GM12874 (cell line): ENCODE results near the gene PSD2.

Experiments
- TF ChIP-seq, protein P1 (sequence below): IDR thresholded peaks from 2 replicates; pipeline ENCODE4 v1.5.1; 2011; ENCODE audit warnings: low read depth, mild to moderate bottlenecking, control low read depth, low read length, moderate library complexity; ENCODE audit not compliant: insufficient read depth

Gene PSD2

DNA sequence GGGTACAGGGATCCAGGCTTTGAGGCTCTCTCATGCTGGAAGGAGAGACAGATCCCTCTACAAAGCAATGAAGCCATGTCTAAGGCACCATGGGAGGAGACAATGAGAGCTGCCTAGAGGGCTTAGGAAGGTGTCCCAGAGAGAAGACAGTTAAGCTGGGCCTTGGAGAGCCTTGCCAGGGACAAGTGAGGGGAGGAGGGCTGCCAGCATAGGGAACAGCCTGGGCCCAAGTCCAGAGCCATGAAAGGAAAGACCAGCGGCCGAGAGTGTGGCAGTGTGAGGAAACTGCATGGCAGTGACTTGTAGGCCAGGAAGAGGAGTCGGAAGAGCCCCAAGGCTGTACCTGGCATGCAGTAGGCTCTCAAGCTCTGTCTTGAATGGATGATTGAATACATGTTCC is 88.5 kb downstream of the PSD2 start:
- TF ChIP-seq, protein P1, sequence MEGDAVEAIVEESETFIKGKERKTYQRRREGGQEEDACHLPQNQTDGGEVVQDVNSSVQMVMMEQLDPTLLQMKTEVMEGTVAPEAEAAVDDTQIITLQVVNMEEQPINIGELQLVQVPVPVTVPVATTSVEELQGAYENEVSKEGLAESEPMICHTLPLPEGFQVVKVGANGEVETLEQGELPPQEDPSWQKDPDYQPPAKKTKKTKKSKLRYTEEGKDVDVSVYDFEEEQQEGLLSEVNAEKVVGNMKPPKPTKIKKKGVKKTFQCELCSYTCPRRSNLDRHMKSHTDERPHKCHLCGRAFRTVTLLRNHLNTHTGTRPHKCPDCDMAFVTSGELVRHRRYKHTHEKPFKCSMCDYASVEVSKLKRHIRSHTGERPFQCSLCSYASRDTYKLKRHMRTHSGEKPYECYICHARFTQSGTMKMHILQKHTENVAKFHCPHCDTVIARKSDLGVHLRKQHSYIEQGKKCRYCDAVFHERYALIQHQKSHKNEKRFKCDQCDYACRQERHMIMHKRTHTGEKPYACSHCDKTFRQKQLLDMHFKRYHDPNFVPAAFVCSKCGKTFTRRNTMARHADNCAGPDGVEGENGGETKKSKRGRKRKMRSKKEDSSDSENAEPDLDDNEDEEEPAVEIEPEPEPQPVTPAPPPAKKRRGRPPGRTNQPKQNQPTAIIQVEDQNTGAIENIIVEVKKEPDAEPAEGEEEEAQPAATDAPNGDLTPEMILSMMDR, result no peak

DNA sequence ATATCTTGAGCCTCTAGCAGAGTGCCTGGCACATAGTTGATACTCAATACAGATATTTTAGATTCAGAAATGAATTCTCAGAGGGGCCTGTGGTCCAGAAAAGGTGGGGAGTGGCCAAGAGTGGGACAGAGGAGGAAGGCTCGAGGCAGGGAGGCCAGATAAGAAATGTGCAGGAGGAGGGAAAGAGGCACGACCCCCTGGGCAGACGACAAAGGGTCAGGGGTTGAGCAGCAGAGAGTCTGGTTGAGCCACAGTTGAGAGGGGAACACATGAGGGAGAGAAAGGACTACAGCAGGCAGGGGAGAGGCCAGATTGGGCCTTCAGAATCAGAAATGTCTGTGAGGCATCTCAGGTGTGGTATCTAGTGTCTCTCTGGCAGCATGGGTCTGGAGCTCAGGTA is 89.1 kb downstream of the PSD2 start:
- TF ChIP-seq, protein P1, result no peak

DNA sequence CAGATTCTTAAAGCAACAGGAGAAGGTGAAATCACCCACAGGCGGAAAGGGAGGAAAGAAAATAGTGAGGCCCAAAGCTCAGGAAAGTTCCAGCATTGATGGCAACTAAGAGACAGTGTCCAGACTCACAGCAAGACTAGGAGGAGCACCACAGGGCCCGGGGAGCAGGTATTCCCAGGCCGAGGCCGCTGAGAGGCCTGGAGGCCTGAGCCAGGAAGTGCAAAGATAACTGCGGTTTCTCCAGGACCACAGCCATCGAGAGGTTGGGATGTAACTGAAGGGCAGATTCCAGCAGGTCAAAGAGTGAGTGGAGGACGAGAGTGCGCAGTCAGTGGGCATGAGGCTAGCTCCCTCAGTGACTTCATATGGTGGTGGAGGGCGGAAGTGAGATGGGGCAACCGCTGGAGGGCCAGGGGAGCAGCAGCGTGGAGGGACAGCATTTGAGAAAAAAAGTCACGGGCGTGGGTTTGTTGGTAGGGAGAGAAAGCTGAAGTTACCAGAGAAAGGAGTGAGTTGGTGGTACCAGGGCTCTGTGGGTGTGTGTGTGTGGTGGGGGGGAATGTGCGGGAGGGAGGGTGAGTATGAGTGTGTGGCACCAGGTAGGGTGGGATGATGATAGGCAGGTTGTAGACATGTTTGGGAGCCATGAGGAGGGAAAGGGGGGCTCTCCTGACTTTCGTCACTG is 89.7 kb downstream of the PSD2 start:
- TF ChIP-seq, protein P1, result no peak

DNA sequence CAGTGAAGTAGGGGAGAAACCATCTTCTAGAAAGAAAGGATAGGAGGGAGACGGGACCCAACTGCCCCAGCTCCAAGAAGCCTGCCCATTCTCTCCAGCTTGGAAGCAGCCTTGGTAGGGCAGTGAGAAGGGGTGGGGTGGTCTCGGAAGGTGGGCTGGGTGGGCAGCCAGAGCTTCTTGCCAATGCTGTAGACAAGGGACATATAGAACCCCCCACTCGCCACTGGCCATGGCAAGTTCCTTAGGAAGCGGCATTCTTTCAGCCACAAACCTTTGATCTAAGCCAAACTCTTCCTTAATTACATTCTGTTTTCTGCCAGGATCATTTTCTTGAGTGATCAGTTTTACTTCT is 90.2 kb downstream of the PSD2 start:
- TF ChIP-seq, protein P1, result no peak

DNA sequence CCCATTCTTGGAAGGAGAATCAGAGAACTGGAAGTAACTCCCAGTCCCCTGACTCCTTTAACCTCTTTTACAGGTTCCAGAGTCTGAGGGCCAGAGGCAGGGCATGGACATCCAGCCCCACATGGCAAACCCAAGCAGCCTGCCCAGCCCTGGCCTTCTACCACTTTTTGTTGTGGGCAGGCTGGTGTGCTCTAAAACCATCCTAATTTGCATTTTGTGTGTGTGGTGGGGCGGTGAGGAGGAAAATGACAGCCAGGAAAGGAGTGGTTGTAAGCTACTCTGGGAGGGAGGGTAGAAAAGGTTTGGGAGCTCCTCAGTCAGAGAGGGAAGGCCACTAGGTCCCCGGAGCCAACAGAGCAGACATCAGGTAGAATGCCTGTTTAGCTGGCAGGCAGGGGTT is 90.6 kb downstream of the PSD2 start:
- TF ChIP-seq, protein P1, result no peak

DNA sequence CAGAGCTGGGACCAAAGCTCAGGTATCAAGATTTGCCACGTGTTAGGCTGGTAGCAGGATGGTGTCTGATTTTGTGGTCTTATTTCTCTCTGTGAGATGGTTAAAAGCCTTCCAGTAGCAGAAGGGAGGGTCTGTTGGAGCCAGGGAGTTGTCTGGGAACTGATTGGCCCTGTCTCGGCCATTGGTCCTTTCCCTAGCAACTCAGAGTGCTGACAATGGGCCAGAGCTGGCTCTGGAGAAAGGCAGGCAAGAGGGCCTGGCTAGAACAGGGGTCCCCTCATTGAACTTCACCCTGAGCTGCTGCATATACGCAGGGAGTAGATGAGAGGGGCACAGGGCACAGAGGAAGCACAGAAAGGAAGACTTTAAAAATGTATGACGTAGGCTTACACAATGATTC is 92.8 kb downstream of the PSD2 start:
- TF ChIP-seq, protein P1, result no peak

DNA sequence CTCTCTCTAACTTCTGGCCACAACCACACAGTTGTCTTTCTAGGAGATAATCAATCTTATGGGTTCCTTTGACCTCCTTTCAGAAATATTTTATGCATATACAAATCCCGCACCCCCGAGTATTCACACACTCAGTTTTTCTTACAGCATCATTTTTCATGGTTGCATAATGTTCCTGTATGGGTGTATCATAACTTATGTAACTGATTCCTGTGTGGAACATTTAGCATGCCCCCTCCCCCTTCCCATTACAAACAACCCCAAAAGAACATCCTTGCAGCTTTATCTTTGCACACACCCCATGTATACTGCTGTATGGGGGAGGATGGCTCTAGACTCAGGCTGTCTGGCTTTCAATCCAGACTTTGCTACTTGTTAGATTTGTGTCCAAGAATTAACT is 93.8 kb downstream of the PSD2 start:
- TF ChIP-seq, protein P1, result no peak

DNA sequence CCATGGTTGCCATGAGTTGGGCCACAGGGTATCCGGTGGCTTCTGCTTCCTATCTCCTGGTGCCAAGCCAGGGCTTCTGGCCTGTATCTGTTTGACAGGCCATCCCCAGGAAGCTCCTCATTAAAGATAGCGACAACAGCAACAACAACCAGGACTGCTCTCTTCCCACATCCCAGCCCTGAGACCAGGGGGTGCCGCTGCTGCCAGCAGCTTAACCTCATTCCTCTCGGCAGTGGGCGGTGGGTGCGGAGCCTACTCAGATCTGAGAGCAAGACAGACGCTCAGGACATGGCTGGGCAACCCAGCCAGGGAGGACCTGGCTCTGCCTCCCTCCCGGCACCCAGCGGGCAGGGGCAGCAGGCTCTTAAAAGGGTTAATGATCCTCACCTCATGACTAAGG is 98.3 kb downstream of the PSD2 start:
- TF ChIP-seq, protein P1, result no peak
